Neural cell (in vitro differentiated cells): ENCODE measurements around the gene PSMB10. TPM values are rescaled to one million over a fixed set of nuclear protein-coding genes. Genes with fewer than 3 reads are reported as not detected.

Experiments used
- H2AFZ ChIP-seq: fragments of 200-600, 300-800 bp; sonication (generic), shearing (Covaris generic); 2 replicates; pipeline ENCODE4 v1.6.0; 2014; ENCODE audit warnings: low read depth, mild to moderate bottlenecking, antibody characterized with exemption, low read length, moderate library complexity
- H3F3A ChIP-seq: fragments of 200-600 bp; shearing (Covaris generic); 2 replicates; pipeline ENCODE4 v1.6.1; 2016; ENCODE audit warnings: mild to moderate bottlenecking, moderate library complexity, mixed read lengths, antibody characterized with exemption, low read length; ENCODE audit not compliant: insufficient read depth, poor library complexity, severe bottlenecking
- H3K27ac ChIP-seq: fragments of 200-600, 300-800 bp; sonication (generic), shearing (Covaris generic); 2 replicates; pipeline ENCODE4 v1.5.1; 2014; ENCODE audit warnings: mild to moderate bottlenecking, low read length, moderate library complexity
- H3K27me3 ChIP-seq: fragments of 300-800, 200-600 bp; sonication (generic), shearing (Covaris generic); 2 replicates; pipeline ENCODE4 v1.6.0; 2014; ENCODE audit warnings: mild to moderate bottlenecking, low read depth, low read length, moderate library complexity; ENCODE audit not compliant: insufficient read depth
- H3K36me3 ChIP-seq: fragments of 300-800, 200-600 bp; sonication (generic), shearing (Covaris generic); 2 replicates; pipeline ENCODE4 v1.5.1; 2014; ENCODE audit warnings: mild to moderate bottlenecking, antibody characterized with exemption, low read length, moderate library complexity; ENCODE audit not compliant: insufficient read depth
- H3K4me2 ChIP-seq: fragments of 300-800, 200-600 bp; sonication (generic), shearing (Covaris generic); 2 replicates; pipeline ENCODE4 v1.6.0; 2014; ENCODE audit warnings: mild to moderate bottlenecking, low read length
- H3K4me3 ChIP-seq: fragments of 300-800, 200-600 bp; sonication (generic), shearing (Covaris generic); 2 replicates; pipeline ENCODE4 v1.5.1; 2014; ENCODE audit warnings: mild to moderate bottlenecking, low read length, moderate library complexity
- H3K79me2 ChIP-seq: fragments of 200-600 bp; shearing (Covaris generic); replicated peaks from 2 replicates; pipeline ENCODE4 v1.6.0; 2014; ENCODE audit warnings: mild to moderate bottlenecking, low read length, moderate library complexity; ENCODE audit not compliant: insufficient read depth
- H3K9ac ChIP-seq: fragments of 300-800, 200-600 bp; sonication (generic), shearing (Covaris generic); 2 replicates; pipeline ENCODE4 v1.6.1; 2016; ENCODE audit warnings: mild to moderate bottlenecking, low read length, mixed read lengths
- H3K9me2 ChIP-seq: fragments of 200-600 bp; shearing (Covaris generic); 2 replicates; pipeline ENCODE4 v1.6.1; 2016; ENCODE audit warnings: mild to moderate bottlenecking, low read length, mixed read lengths; ENCODE audit not compliant: insufficient read depth
- H3K9me3 ChIP-seq: fragments of 200-600, 300-800 bp; sonication (generic), shearing (Covaris generic); 2 replicates; pipeline ENCODE4 v1.6.1; 2016; ENCODE audit warnings: mild to moderate bottlenecking, mixed run types, low read length, moderate library complexity, mixed read lengths
- H4K20me1 ChIP-seq: fragments of 200-600 bp; shearing (Covaris generic); 2 replicates; pipeline ENCODE4 v1.6.1; 2016; ENCODE audit warnings: mild to moderate bottlenecking, mixed run types; ENCODE audit not compliant: insufficient read depth
- CTCF ChIP-seq: fragments of 450-650 bp; IDR thresholded peaks from 2 replicates; pipeline ENCODE4 v1.5.1; 2014; ENCODE audit warnings: antibody characterized with exemption, mild to moderate bottlenecking, moderate library complexity; ENCODE audit not compliant: poor library complexity, severe bottlenecking
- EP300 ChIP-seq: fragments of 450-650 bp; conservative IDR thresholded peaks from 2 replicates; pipeline ENCODE4 v1.6.1; 2014; ENCODE audit warnings: antibody characterized with exemption, mild to moderate bottlenecking, moderate library complexity; ENCODE audit not compliant: poor library complexity, severe bottlenecking
- EZH2 ChIP-seq: fragments of 200-600, 300-800 bp; shearing (Covaris generic), sonication (generic); IDR thresholded peaks from 2 replicates; pipeline ENCODE4 v1.6.1; 2014; ENCODE audit warnings: antibody characterized with exemption, low read length, borderline replicate concordance, mild to moderate bottlenecking; ENCODE audit not compliant: insufficient read depth, poor library complexity, severe bottlenecking
- MXI1 ChIP-seq: fragments of 450-650 bp; conservative IDR thresholded peaks from 2 replicates; pipeline ENCODE4 v1.6.1; 2014; ENCODE audit warnings: antibody characterized with exemption, mild to moderate bottlenecking; ENCODE audit not compliant: poor library complexity, severe bottlenecking
- POLR2AphosphoS5 ChIP-seq: IDR thresholded peaks from 2 replicates; pipeline ENCODE4 v1.6.1; 2012
- RAD21 ChIP-seq: fragments of 450-650 bp; conservative IDR thresholded peaks from 2 replicates; pipeline ENCODE4 v1.6.1; 2014; ENCODE audit warnings: antibody characterized with exemption, mild to moderate bottlenecking, moderate library complexity
- SMC3 ChIP-seq: fragments of 450-650 bp; conservative IDR thresholded peaks from 2 replicates; pipeline ENCODE4 v1.6.1; 2014; ENCODE audit warnings: antibody characterized with exemption, mild to moderate bottlenecking, moderate library complexity; ENCODE audit not compliant: poor library complexity
- TAF1 ChIP-seq: IDR thresholded peaks from 2 replicates; pipeline ENCODE4 v1.6.1; 2012; ENCODE audit warnings: low read depth
- polyA plus RNA-seq: library from polyadenylated mRNA; depleted of rRNA; stranded (reverse); fragments of >200 nt; gene quantifications from 2 replicates; pipeline ENCODE4 v1.2.3, GENCODE V29; 2014
- TF ChIP-seq, protein P1 (sequence below): IDR thresholded peaks from 2 replicates; pipeline ENCODE4 v1.6.1; 2012; ENCODE audit warnings: borderline replicate concordance

The PSMB10 gene
- polyA plus RNA-seq, 1 donor from 2014 or later = 46.4 TPM

DNA sequence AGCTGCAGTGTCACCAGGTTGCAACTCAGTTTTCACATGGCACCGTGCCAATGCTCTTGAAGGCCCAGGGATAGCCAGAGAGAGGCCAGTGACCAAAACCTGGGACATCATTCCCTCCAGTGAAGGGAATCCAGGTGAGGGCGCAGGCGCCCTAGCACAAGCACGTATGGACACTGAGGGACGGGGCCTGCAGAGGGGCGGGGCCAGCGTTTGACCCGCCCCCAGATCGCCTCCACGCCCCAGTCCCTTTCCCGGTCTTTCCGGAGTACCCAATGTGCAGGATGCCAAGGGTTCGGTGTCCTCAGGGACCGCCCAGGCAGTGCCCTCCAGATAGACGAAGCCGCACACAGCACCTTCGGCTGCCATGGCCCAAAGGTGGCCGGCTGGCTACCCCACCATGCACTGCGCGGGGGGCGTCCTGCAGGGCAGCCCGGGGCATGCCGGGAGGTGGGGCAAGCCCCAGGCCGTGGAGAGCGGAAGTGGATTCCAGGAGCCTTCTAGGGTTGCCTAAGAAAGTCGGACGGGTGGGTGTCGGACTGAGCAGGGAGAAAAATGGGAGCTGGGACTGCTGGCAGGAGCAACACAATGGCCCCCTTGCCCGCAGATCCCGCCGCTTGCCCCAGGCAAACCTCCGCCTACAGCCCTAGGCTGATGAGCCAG, 27.1 kb upstream of the PSMB10 start:
- Histone ChIP-seq H3K9me2 (no peaks in the 10 kb centered on the region), H4K20me1 (no peaks in the 10 kb centered on the region), H3F3A (no peaks in the 10 kb centered on the region), H3K79me2 (no peaks in the 10 kb centered on the region), H3K9me3 (no peaks in the 10 kb centered on the region), H3K4me2 (no peak overlapping the region), H3K36me3 (no peaks in the 10 kb centered on the region), H3K9ac (no peak overlapping the region), H3K27ac (no peak overlapping the region), H3K4me3 (no peak overlapping the region), H3K27me3 (peaks cover 18% of the 10 kb centered on the region), H2AFZ (no peak overlapping the region)
- no peak for TF ChIP-seq MXI1
- TF ChIP-seq TAF1 = no peak
- no peak for TF ChIP-seq CTCF
- TF ChIP-seq SMC3 = no peak
- no peak for TF ChIP-seq EP300

DNA sequence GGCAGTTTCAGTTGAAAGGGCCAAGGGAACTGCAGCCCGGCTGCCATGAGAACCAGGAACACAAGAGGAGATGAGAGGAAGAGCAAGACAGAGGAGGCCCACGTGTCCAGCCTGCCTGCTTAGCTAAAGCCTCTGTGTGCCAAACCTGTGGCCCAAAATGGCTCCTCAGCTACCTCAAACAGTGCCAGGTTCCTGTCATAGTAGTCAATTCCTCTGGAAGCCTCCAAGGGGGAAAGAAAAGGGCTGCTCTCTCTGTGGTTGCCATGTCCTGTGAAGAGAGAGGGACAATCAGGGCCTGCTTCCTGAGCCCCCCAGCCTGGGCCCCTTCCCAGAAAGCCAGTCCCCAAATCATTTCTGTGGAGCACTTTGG, 26.6 kb upstream of the PSMB10 start:
- Histone ChIP-seq H3K4me3 (no peak overlapping the region), H3K4me2 (no peak overlapping the region), H3K36me3 (no peaks in the 10 kb centered on the region), H3K9ac (no peak overlapping the region), H2AFZ (no peak overlapping the region), H4K20me1 (no peaks in the 10 kb centered on the region), H3K27me3 (peaks cover 13% of the 10 kb centered on the region), H3K27ac (no peak overlapping the region), H3F3A (no peaks in the 10 kb centered on the region), H3K9me3 (no peaks in the 10 kb centered on the region), H3K79me2 (no peaks in the 10 kb centered on the region), H3K9me2 (no peaks in the 10 kb centered on the region)
- TF ChIP-seq POLR2AphosphoS5 = no peak
- TF ChIP-seq EZH2 = no peak
- no peak for TF ChIP-seq MXI1
- TF ChIP-seq SMC3 = no peak
- no peak for TF ChIP-seq TAF1
- TF ChIP-seq, protein P1, sequence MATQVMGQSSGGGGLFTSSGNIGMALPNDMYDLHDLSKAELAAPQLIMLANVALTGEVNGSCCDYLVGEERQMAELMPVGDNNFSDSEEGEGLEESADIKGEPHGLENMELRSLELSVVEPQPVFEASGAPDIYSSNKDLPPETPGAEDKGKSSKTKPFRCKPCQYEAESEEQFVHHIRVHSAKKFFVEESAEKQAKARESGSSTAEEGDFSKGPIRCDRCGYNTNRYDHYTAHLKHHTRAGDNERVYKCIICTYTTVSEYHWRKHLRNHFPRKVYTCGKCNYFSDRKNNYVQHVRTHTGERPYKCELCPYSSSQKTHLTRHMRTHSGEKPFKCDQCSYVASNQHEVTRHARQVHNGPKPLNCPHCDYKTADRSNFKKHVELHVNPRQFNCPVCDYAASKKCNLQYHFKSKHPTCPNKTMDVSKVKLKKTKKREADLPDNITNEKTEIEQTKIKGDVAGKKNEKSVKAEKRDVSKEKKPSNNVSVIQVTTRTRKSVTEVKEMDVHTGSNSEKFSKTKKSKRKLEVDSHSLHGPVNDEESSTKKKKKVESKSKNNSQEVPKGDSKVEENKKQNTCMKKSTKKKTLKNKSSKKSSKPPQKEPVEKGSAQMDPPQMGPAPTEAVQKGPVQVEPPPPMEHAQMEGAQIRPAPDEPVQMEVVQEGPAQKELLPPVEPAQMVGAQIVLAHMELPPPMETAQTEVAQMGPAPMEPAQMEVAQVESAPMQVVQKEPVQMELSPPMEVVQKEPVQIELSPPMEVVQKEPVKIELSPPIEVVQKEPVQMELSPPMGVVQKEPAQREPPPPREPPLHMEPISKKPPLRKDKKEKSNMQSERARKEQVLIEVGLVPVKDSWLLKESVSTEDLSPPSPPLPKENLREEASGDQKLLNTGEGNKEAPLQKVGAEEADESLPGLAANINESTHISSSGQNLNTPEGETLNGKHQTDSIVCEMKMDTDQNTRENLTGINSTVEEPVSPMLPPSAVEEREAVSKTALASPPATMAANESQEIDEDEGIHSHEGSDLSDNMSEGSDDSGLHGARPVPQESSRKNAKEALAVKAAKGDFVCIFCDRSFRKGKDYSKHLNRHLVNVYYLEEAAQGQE = no peak
- no peak for TF ChIP-seq RAD21
